AG09309 (cell line): ENCODE results near the gene GNA14.
"Not testable (repeated sequence)": the region's sequence is repeated elsewhere in the genome, so short reads cannot be mapped to it uniquely, and the experiment has no call there.

ENCODE experiments used
- DNase-seq: peaks from one replicate; pipeline ENCODE4 v3.0.0-alpha.2; 2010; ENCODE audit warnings: low read depth
- H3K4me3 ChIP-seq: 2 replicates; pipeline ENCODE4 v1.5.1; 2011; ENCODE audit warnings: mild to moderate bottlenecking, low read depth, low read length, moderate library complexity; ENCODE audit not compliant: control insufficient read depth
- TF ChIP-seq, protein P1 (sequence below): IDR thresholded peaks from 2 replicates; pipeline ENCODE4 v1.5.1; 2011; ENCODE audit warnings: mild to moderate bottlenecking, low read depth, low read length, inconsistent platforms; ENCODE audit not compliant: insufficient read depth, control insufficient read depth; ENCODE audit errors: missing control alignments

The GNA14 gene

DNA sequence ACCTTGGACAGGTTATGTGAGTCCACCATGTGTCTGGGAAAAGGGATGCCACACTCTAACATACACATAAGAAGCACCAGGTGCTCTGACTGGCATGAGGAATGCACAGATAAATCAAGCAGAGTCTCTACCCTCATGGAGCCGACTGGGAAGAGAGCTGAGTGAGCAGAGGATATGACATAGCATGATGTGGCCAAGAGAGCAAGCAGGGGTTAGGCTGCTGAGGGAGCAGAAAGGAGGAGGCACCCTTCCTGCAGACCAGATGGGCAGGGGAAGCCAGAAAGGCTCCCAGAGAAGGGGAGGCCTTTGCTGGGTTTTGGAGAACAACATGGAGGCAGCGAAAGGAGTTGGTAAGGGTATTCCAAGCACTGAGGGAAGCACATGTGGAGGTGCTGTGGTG is 223.1 kb downstream of the GNA14 start:
- DNase-seq = no peak
- H3K4me3 ChIP-seq = no peak overlapping the region
- TF ChIP-seq, protein P1, sequence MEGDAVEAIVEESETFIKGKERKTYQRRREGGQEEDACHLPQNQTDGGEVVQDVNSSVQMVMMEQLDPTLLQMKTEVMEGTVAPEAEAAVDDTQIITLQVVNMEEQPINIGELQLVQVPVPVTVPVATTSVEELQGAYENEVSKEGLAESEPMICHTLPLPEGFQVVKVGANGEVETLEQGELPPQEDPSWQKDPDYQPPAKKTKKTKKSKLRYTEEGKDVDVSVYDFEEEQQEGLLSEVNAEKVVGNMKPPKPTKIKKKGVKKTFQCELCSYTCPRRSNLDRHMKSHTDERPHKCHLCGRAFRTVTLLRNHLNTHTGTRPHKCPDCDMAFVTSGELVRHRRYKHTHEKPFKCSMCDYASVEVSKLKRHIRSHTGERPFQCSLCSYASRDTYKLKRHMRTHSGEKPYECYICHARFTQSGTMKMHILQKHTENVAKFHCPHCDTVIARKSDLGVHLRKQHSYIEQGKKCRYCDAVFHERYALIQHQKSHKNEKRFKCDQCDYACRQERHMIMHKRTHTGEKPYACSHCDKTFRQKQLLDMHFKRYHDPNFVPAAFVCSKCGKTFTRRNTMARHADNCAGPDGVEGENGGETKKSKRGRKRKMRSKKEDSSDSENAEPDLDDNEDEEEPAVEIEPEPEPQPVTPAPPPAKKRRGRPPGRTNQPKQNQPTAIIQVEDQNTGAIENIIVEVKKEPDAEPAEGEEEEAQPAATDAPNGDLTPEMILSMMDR = no peak

DNA sequence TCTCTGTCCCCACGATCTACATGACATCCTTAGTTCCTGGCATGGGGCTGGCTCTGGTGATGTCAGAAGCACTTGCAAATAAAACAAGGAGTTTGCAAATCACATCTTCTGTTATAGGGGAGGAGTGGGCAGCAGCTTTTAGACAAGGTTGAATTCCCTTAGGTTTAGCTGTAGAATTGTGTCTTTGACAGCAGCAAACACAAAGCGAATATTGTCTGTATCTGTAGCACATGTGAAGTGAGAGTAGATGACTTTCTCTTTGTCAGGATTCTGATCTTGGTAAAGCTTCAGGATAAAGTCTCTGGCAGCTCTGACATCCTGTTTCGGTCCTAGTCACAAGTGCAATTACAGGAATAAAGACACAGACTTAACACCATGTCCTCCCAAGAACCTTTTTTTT is 224.3 kb downstream of the GNA14 start:
- DNase-seq = no peak
- no peak overlapping the region for H3K4me3 ChIP-seq
- TF ChIP-seq, protein P1 = no peak

DNA sequence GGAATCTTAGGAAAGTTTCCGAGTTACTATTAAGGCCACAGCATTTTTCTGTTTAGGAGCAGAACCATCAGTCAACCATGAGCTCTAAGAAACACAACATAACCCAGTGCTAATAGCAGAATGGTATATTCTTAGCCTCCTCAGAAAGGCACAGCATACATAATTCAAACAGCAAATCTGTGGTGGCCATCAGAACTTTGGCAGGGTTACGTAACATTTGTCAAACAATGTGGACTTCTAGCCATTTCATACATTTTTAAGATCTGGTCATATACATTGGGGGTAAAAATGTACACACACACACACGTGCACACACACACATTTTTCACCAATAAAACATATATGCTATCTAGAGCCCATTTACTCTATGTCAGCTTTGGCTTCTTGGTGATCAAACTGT is 225.2 kb downstream of the GNA14 start:
- DNase-seq = no peak
- TF ChIP-seq, protein P1 = no peak
- H3K4me3 ChIP-seq = no peak overlapping the region

- H3K4me3 ChIP-seq = no peak overlapping the region
- DNase-seq = no peak
- TF ChIP-seq, protein P1 = no peak
Measured at GRCh38 chr9:77421506-77422265, 226.4 kb downstream of the GNA14 start.

GRCh38 chr9:77420641-77421040 is 227.5 kb downstream of the GNA14 start:
- TF ChIP-seq, protein P1 = no peak
- no peak for DNase-seq
- H3K4me3 ChIP-seq = no peak overlapping the region

GRCh38 chr9:77418226-77418625 is 229.9 kb downstream of the GNA14 start:
- no peak for DNase-seq
- TF ChIP-seq, protein P1 = no peak
- H3K4me3 ChIP-seq = no peak overlapping the region

DNA sequence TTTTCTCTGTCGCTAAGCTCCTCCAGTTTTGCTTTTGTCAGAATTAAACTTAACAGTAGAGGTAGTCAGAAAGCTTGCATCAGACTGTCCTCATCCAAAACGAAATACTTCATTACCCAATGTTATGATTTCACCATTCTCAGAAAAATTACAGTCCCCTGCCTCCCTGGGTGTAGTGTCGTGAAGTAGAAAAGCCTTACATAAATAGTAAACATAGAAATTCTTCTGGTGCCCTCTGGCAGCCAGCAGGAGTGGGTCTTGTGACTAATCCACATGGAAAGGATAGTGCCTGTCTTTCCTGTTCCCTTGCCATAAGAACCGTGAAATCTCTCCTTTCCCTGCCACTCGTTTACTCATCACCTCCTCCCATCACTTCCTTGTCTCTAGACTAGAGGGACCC is 230.6 kb downstream of the GNA14 start:
- no peak overlapping the region for H3K4me3 ChIP-seq
- TF ChIP-seq, protein P1 = peak; percentile 3
- DNase-seq = peak; percentile 71

DNA sequence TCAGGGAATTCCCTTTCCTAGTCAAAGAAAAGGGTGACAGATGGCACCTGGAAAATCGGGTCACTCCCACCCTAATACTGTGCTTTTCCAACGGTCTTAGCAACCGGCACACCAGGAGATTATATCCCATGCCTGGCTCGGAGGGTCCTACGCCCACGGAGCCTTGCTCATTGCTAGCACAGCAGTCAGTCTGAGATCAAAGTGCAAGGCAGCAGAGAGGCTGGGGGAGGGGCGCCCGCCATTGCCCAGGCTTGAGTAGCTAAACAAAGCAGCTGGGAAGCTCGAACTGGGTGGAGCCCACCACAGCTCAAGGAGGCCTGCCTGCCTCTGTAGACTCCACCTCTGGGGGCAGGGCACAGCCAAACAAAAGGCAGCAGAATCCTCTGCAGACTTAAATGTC is 239.6 kb downstream of the GNA14 start:
- not testable (repeated sequence) for DNase-seq, H3K4me3 ChIP-seq
